ENCODE data around the gene PMEPA1.

GRCh38 chr20:57749869-57750268 is 40.1 kb upstream of the PMEPA1 start:
- TF ChIP-seq CTCF (conservative IDR thresholded peaks at IDR 0.05) = no peak
- no peak for TF ChIP-seq EZH2 (IDR thresholded peaks at IDR 0.05; ENCODE audit: low read depth)
